GM23248 (cell line): Measurements from ENCODE around the gene ACER2. TPM values are rescaled to one million over a fixed set of nuclear protein-coding genes. Genes with fewer than 3 reads are reported as not detected.
A peak's percentile ranks its signal among the peaks of the same experiment; 100 is the strongest.
"Not testable (repeated sequence)": the region's sequence is repeated elsewhere in the genome, so short reads cannot be mapped to it uniquely, and the experiment has no call there.

Experiments
- DNase-seq: peaks from one replicate; pipeline ENCODE4 v3.0.0-alpha.2; 2015
- H2AFZ ChIP-seq: fragments of 200-600 bp; sonication (generic); 2 replicates; pipeline ENCODE4 v1.6.1; 2016; ENCODE audit warnings: antibody characterized with exemption
- H3F3A ChIP-seq: fragments of 200-600 bp; sonication (generic); 2 replicates; pipeline ENCODE4 v1.6.1; 2016; ENCODE audit warnings: mild to moderate bottlenecking, antibody characterized with exemption, mixed run types; ENCODE audit not compliant: insufficient read depth
- H3K27ac ChIP-seq: fragments of 200-600 bp; sonication (generic); 2 replicates; pipeline ENCODE4 v1.5.1; 2016; ENCODE audit warnings: mild to moderate bottlenecking
- H3K27me3 ChIP-seq: fragments of 200-600 bp; sonication (generic); replicated peaks from 2 replicates; pipeline ENCODE4 v1.6.1; 2016; ENCODE audit warnings: mild to moderate bottlenecking; ENCODE audit not compliant: insufficient read depth
- H3K36me3 ChIP-seq: fragments of 200-600 bp; sonication (generic); 2 replicates; pipeline ENCODE4 v1.6.1; 2016; ENCODE audit warnings: low read depth, mild to moderate bottlenecking
- H3K4me1 ChIP-seq: fragments of 200-600 bp; sonication (generic); 2 replicates; pipeline ENCODE4 v1.6.1; 2016; ENCODE audit warnings: mild to moderate bottlenecking; ENCODE audit not compliant: insufficient read depth
- H3K4me2 ChIP-seq: fragments of 200-600 bp; sonication (generic); one replicate; pipeline ENCODE4 v1.6.1; 2016; ENCODE audit warnings: mild to moderate bottlenecking; ENCODE audit not compliant: unreplicated experiment
- H3K4me3 ChIP-seq: fragments of 200-600 bp; sonication (generic); 2 replicates; pipeline ENCODE4 v1.5.1; 2016; ENCODE audit warnings: mild to moderate bottlenecking
- H3K79me2 ChIP-seq: fragments of 200-600 bp; sonication (generic); 2 replicates; pipeline ENCODE4 v1.6.1; 2016; ENCODE audit warnings: mild to moderate bottlenecking; ENCODE audit not compliant: insufficient read depth
- H3K9ac ChIP-seq: fragments of 200-600 bp; sonication (generic); 2 replicates; pipeline ENCODE4 v1.6.1; 2016; ENCODE audit warnings: mild to moderate bottlenecking
- H3K9me2 ChIP-seq: fragments of 200-600 bp; sonication (generic); 2 replicates; pipeline ENCODE4 v1.6.1; 2016; ENCODE audit warnings: mixed run types, mild to moderate bottlenecking, moderate library complexity; ENCODE audit not compliant: insufficient read depth
- H3K9me3 ChIP-seq: fragments of 200-600 bp; sonication (generic); one replicate; pipeline ENCODE4 v1.6.1; 2017; ENCODE audit warnings: low read depth
- H4K20me1 ChIP-seq: fragments of 200-600 bp; sonication (generic); 2 replicates; pipeline ENCODE4 v1.6.0; 2016; ENCODE audit not compliant: insufficient read depth
- EZH2 ChIP-seq: fragments of 200-600 bp; sonication (generic); IDR thresholded peaks from 2 replicates; pipeline ENCODE4 v1.6.1; 2018; ENCODE audit warnings: antibody characterized with exemption, mild to moderate bottlenecking; ENCODE audit not compliant: insufficient read depth, poor library complexity, severe bottlenecking
- EZH2phosphoT487 ChIP-seq: fragments of 200-600 bp; sonication (generic); IDR thresholded peaks from 2 replicates; pipeline ENCODE4 v1.6.1; 2018; ENCODE audit warnings: antibody characterized with exemption, moderate library complexity, mild to moderate bottlenecking, low read depth; ENCODE audit not compliant: insufficient read depth
- WGBS, 2 experiments: methylation state at CpG; one replicate each; pipeline ENCODE4 v1.1.6; 2015 to 2017; ENCODE audit warnings: low lambda C conversion rate in 2 of 2, low coverage in 1 of 2; ENCODE audit errors: missing lambda C conversion rate in 2 of 2; 5-methylcytosine and 5-hydroxymethylcytosine counted together
- in situ Hi-C: fragments of 300-500 bp; cut with MboI; formaldehyde crosslinking; loops from 2 replicates; pipeline ENCODE4 v1.15.0; 2020
- polyA plus RNA-seq: library from polyadenylated mRNA; unstranded; fragments of >200 nt; fragmentation: Nextera tagmentation; extraction: Ambion mirVana; gene quantifications from 2 replicates; pipeline ENCODE4 v1.2.1, GENCODE V29; 2016
- total RNA-seq: library from RNA; depleted of rRNA; stranded (reverse); fragments of >200 nt; shearing (Covaris generic); gene quantifications from 2 replicates; pipeline ENCODE4 v1.2.3, GENCODE V29; 2014

Gene ACER2
- total and polyA plus RNA-seq, 2 experiments from 2014 or later, result 0.48 to 0.76 TPM

DNA sequence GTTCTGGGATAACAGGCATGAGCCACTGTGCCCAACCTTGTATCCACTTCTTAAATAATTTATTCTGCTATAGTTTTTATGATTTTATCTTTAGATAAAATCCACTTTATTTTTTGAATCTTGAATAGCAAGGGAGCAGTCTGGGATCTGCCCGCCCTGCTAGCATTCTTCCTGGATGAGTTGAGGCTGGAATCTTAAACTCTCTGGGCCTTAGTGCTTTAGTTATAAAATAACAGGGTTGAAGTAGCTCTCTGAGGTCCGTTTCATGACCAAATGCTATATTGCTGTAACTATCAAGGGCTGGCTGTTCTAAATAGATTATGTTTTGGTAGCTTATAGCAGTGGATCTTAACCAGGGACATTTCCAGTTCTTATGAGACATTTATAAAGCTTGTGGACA is 20.8 kb downstream of the ACER2 start:
- Histone ChIP-seq H3K9me2 (no peaks in the 10 kb centered on the region), H3K79me2 (no peaks in the 10 kb centered on the region), H3F3A (no peaks in the 10 kb centered on the region), H3K9me3 (no peaks in the 10 kb centered on the region), H3K4me1 (peaks cover 8% of the 10 kb centered on the region; the same call in 1 of the 2 replicates), H3K27me3 (no peaks in the 10 kb centered on the region), H3K4me2 (no peak overlapping the region), H3K4me3 (no peak overlapping the region), H3K36me3 (no peaks in the 10 kb centered on the region), H2AFZ (peak overlapping the region; percentile 63), H4K20me1 (no peaks in the 10 kb centered on the region), H3K27ac (no peak overlapping the region), H3K9ac (no peak overlapping the region)
- peak; percentile 38 for DNase-seq
- 50 to 57% methylated on average over 2 of the region's 2 CpGs for WGBS, 2 experiments
- in situ Hi-C loops, result loop anchor here (25.0 kb wide), 1 partner anchor 342 kb away; no protein-coding TSS in a partner anchor
- TF ChIP-seq EZH2phosphoT487, result no peak
- no peak for TF ChIP-seq EZH2

DNA sequence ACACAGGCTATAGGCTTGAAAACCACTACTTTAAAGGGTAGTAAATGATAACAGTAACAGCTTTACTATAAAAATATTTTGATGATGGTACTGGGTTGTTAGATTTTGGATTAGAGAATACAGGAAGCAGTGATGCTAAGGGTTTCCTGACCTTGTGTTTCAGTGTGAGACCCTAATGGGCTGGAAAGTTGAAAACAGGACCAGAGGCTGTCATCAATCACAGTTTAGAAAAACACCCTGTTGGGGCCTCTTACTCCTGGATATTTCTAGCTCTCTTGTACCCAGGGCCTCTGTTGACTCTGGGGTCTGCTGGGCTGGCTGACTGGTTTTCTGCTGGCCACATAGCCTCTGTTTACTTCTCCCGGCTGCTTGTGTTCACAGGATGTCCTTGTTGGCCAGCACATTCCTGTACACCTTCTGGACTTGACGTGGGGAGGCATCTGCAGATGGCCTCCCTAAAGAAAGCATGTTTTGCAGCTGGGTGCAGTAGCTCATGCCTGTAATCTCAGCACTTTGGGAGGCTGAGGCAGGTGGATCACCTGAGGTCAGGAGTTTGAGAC is 21.5 kb downstream of the ACER2 start:
- peak overlapping the region; percentile 63; the same call in 1 of the 2 replicates for H2AFZ ChIP-seq
- H3K4me2 ChIP-seq, result no peak overlapping the region
- WGBS, 2 experiments, result 83 to 96% methylated on average over 2 of the region's 2 CpGs
- H3K79me2 ChIP-seq, result no peaks in the 10 kb centered on the region
- H3K27me3 ChIP-seq, result no peaks in the 10 kb centered on the region
- no peak overlapping the region for H3K4me3 ChIP-seq
- no peak overlapping the region for H3K9ac ChIP-seq
- no peaks in the 10 kb centered on the region for H3F3A ChIP-seq
- H3K27ac ChIP-seq, result no peak overlapping the region
- H3K4me1 ChIP-seq, result peaks cover 8% of the 10 kb centered on the region; the same call in 1 of the 2 replicates
- no peak for DNase-seq
- H3K9me3 ChIP-seq, result no peaks in the 10 kb centered on the region
- no peak for TF ChIP-seq EZH2phosphoT487
- no peak for TF ChIP-seq EZH2
- H4K20me1 ChIP-seq, result no peaks in the 10 kb centered on the region
- H3K36me3 ChIP-seq, result no peaks in the 10 kb centered on the region
- in situ Hi-C loops, result loop anchor here (25.0 kb wide), 1 partner anchor 343 kb away; no protein-coding TSS in a partner anchor
- no peaks in the 10 kb centered on the region for H3K9me2 ChIP-seq

DNA sequence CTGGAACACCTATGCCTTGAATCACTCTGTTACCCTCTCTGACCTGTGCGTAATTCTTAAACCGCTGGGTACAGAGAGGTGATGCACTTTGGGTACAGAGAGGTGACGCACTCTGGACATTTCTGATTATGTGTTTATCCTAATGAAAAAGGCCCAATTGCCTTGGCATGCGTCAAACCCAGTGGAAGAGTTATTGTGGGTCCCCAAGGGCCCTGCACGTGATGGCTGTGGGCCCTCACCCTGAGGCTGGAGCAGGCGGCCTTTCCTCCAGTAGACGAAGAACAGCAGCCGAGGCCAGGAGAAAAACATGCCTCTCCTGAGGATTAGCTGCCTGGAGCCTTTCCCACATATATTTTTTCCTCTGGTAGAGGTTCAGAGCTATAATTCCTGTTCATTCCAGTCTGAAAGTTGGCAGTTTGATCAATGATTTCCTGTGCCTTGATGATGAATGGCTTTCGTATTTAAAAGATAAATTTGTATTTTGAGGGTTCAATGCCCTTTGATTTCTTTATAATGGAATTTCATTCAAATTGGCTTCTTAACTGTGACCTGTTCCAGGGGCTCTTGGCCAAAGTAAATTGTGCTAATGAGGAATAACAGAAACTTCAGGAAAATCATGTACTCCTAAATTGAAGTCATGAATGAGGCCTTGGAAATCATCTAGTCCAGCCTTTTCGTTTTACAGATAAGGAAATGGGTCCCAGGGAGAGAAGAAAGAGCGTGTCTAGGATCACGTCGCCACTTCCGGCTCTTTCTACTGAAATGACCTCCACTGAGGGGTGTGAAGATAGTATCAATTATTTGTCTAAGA is 22.8 kb downstream of the ACER2 start:
- H3K36me3 ChIP-seq, result no peaks in the 10 kb centered on the region
- 81 to 82% methylated on average over 14 of the region's 14 CpGs for WGBS, 2 experiments
- H3K4me3 ChIP-seq, result no peak overlapping the region
- H3K4me1 ChIP-seq, result peaks cover 8% of the 10 kb centered on the region; the same call in 1 of the 2 replicates
- H3K27me3 ChIP-seq, result no peaks in the 10 kb centered on the region
- TF ChIP-seq EZH2phosphoT487 (no peak), EZH2 (no peak)
- no peak overlapping the region for H3K9ac ChIP-seq
- no peaks in the 10 kb centered on the region for H4K20me1 ChIP-seq
- H3F3A ChIP-seq, result no peaks in the 10 kb centered on the region
- DNase-seq, result no peak
- no peaks in the 10 kb centered on the region for H3K9me2 ChIP-seq
- no peaks in the 10 kb centered on the region for H3K9me3 ChIP-seq
- in situ Hi-C loops, result loop anchor here (25.0 kb wide), 1 partner anchor 344 kb away; no protein-coding TSS in a partner anchor
- H3K4me2 ChIP-seq, result no peak overlapping the region
- H3K79me2 ChIP-seq, result no peaks in the 10 kb centered on the region
- H3K27ac ChIP-seq, result no peak overlapping the region
- no peak overlapping the region for H2AFZ ChIP-seq

DNA sequence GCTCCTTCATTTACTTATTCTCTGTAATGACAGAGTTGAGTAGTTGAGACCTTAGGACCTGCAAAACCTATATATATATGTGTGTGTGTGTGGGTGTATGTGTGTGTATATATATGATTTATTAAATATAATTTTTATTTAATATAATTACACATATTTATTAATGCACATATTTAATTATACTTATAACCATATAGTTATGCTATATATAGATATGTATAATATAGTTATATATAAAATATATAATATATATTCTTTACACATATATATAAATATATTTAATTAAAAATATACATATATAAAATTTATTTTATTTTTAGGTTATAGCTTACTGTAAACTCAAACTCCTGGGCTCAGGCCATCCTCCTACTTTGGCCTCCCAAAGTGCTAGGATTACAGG is 23.7 kb downstream of the ACER2 start:
- Histone ChIP-seq H3K4me2 (no peak overlapping the region), H4K20me1 (no peaks in the 10 kb centered on the region), H3K36me3 (no peaks in the 10 kb centered on the region), H3K27me3 (no peaks in the 10 kb centered on the region), H3K4me3 (no peak overlapping the region), H3K79me2 (no peaks in the 10 kb centered on the region), H3F3A (no peaks in the 10 kb centered on the region), H3K4me1 (peaks cover 8% of the 10 kb centered on the region; the same call in 1 of the 2 replicates), H3K27ac (no peak overlapping the region), H3K9me2 (no peaks in the 10 kb centered on the region), H3K9me3 (no peaks in the 10 kb centered on the region), H3K9ac (no peak overlapping the region), H2AFZ (no peak overlapping the region)
- in situ Hi-C loops, result loop anchor here (25.0 kb wide), 1 partner anchor 345 kb away; no protein-coding TSS in a partner anchor
- TF ChIP-seq EZH2, result no peak
- no peak for DNase-seq

DNA sequence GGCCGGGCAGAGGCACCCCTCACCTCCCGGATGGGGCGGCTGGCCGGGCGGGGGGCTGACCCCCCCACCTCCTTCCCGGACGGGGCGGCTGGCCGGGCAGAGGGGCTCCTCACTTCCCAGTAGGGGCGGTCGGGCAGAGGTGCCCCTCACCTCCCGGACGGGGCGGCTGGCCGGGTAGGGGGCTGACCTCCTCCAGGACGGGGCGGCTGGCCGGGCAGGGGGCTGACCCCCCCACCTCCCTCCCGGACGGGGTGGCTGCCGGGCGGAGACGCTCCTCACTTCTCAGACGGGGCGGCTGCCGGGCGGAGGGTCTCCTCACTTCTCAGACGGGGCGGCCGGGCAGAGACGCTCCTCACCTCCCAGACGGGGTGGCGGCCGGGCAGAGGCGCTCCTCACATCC is 24.9 kb downstream of the ACER2 start:
- in situ Hi-C loops, result loop anchor here (25.0 kb wide), 1 partner anchor 346 kb away; no protein-coding TSS in a partner anchor
- not testable (repeated sequence) for DNase-seq, H2AFZ ChIP-seq, H3F3A ChIP-seq, H3K27ac ChIP-seq, H3K4me1 ChIP-seq, H3K36me3 ChIP-seq, H3K27me3 ChIP-seq, H3K79me2 ChIP-seq, H4K20me1 ChIP-seq, H3K9me2 ChIP-seq, H3K9ac ChIP-seq, H3K4me3 ChIP-seq, H3K9me3 ChIP-seq, H3K4me2 ChIP-seq
- WGBS, 2 experiments, result 93% methylated on average over 35 of the region's 35 CpGs; no CpG with 5 or more reads in 1 of the 2 experiments
